Transverse colon (tissue), 4 donors: ENCODE measurements around the gene RAB3IL1. TPM values are rescaled to one million over a fixed set of nuclear protein-coding genes. Genes with fewer than 3 reads are reported as not detected.
A peak's percentile ranks its signal among the peaks of the same experiment; 100 is the strongest.

Experiments
- DNase-seq: peaks from one replicate; pipeline ENCODE4 v3.0.0-alpha.2; 2019
- H3K27ac ChIP-seq, 4 donors: fragments of 200-600 bp; sonication (generic); 2 replicates each; pipeline ENCODE4 v1.5.1; 2016 to 2018; ENCODE audit warnings: inconsistent platforms in 4 of 4
- H3K27me3 ChIP-seq: fragments of 200-600 bp; sonication (generic); 2 replicates; pipeline ENCODE4 v1.5.1; 2017; ENCODE audit warnings: inconsistent platforms
- H3K36me3 ChIP-seq, 4 donors: fragments of 200-600 bp; sonication (generic); 2 replicates each; pipeline ENCODE4 v1.5.1; 2017 to 2019; ENCODE audit warnings: inconsistent platforms in 4 of 4
- H3K4me1 ChIP-seq, 4 donors: fragments of 200-600 bp; sonication (generic); 2 replicates each; pipeline ENCODE4 v1.5.1; 2017 to 2020; ENCODE audit warnings: inconsistent platforms in 4 of 4
- H3K4me3 ChIP-seq, 4 donors: fragments of 200-600 bp; sonication (generic); 1 replicate in 1 of 4; 2 replicates in 3 of 4; pipeline versions ENCODE4 v1.5.1 to v1.6.1; 2017 to 2019; ENCODE audit warnings: inconsistent platforms in 4 of 4
- H3K9me3 ChIP-seq, 2 donors: fragments of 200-600 bp; sonication (generic); 2 replicates each; pipeline ENCODE4 v1.5.1; 2017 to 2019; ENCODE audit warnings: inconsistent platforms in 2 of 2
- CTCF ChIP-seq, 5 experiments: fragments of 200-600 bp in 3 of 5; fragments of 450-650 bp in 2 of 5; sonication (generic) in 3 of 5; IDR thresholded peaks; 1 replicate in 2 of 5; 2 replicates in 3 of 5; pipeline ENCODE4 v1.5.1; 2016 to 2017; ENCODE audit warnings: antibody characterized with exemption in 5 of 5, inconsistent platforms in 3 of 5, mild to moderate bottlenecking in 2 of 5, moderate library complexity in 1 of 5
- EP300 ChIP-seq: sonication (generic); formaldehyde crosslinking; IDR thresholded peaks from one replicate; pipeline ENCODE4 v1.6.1; 2017; ENCODE audit warnings: antibody characterized with exemption, low read depth
- POLR2A ChIP-seq: fragments of 450-650 bp; IDR thresholded peaks from one replicate; pipeline ENCODE4 v1.6.1; 2016; ENCODE audit warnings: antibody characterized with exemption, mild to moderate bottlenecking, moderate library complexity
- POLR2AphosphoS5 ChIP-seq, 3 donors: sonication (generic); formaldehyde crosslinking; IDR thresholded peaks; one replicate each; pipeline ENCODE4 v1.6.1; 2016; ENCODE audit warnings: antibody characterized with exemption in 3 of 3
- WGBS, 2 donors: methylation state at CpG; one replicate each; pipeline ENCODE4 v1.1.5; 2018; ENCODE audit warnings: low coverage in 1 of 2; 5-methylcytosine and 5-hydroxymethylcytosine counted together
- in situ Hi-C, 4 donors: fragments of 200-750 bp; cut with MboI; loops; one replicate each; pipeline versions ENCODE4 v1.15.0 to v1.15.1; 2017; ENCODE audit warnings: low sequenced_read_pairs in 3 of 4, low pct_ligation_motif_present in 1 of 4, low pct_unique_long_range_greater_than_20kb in 1 of 4
- intact Hi-C: fragments of 100-400 bp; cut with DNase I; formaldehyde crosslinking; loops from one replicate; pipeline ENCODE4 v1.15.1; 2023; ENCODE audit warnings: low total_unique reads
- total RNA-seq, 4 donors: library from RNA; depleted of rRNA; stranded (reverse); fragments of >200 nt; gene quantifications; one replicate each; pipeline ENCODE4 v1.1.0, GENCODE V29; 2016

Gene RAB3IL1
- total RNA-seq, 4 donors from 2014 or later: 1.2 to 7.6 (median 5.9) TPM

DNA sequence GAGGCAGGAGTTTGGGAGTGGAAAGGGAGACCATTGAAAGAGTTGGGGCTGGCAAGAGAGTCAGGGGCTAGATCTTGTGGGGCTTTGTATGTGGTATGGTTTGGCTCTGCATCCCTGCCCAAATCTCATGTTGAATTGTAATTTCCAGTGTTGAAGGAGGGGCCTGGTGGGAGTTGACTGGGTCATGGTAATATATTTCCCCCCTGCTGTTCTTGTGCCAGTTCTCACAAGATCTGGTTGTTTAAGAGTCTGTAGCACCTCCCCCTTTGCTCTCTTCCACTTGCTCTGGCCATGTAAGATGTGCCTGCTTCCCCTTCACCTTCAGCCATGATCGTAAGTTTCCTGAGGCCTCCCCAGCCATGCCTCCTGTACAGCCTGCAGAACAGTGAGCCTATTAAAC lies 10.1 kb upstream of the RAB3IL1 start:
- Histone ChIP-seq H3K4me1 (peaks cover 0 to 15% (median 2%) of the 10 kb centered on the region in 4 donors), H3K4me3 (no peak overlapping the region), H3K27ac (no peak overlapping the region), H3K27me3 (no peaks in the 10 kb centered on the region), H3K9me3 (no peaks in the 10 kb centered on the region), H3K36me3 (no peaks in the 10 kb centered on the region)
- intact Hi-C loops (no loop called here), in situ Hi-C loops (no loop called here)
- no peak for DNase-seq
- WGBS, 2 donors: 100% methylated on average over 1 of the region's 1 CpG
- TF ChIP-seq CTCF (IDR thresholded peaks at IDR 0.05) (no peak), POLR2A (no peak), EP300 (no peak), POLR2AphosphoS5 (IDR thresholded peaks at IDR 0.05) (no peak)

DNA sequence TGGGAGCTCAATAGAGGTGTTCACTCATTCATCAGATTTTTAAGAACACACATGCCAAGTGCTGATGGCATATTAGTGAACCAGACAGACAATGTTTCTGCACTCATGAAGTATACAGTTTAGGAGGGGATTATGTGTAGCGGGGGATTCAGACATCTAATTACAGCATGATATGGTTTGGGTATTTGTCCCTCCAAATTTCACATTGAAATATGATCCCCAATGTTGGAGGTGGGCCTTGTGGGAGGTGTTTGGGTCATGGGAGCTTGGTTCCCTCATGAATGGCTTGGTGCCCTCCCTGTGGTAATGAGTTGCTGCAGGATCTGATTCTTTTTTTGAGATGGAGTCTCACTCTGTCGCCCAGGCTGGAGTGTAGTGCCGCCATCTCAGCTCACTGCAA lies 8.9 kb upstream of the RAB3IL1 start:
- DNase-seq: no peak
- no peaks in the 10 kb centered on the region for H3K9me3 ChIP-seq
- TF ChIP-seq EP300 (no peak), POLR2AphosphoS5 (IDR thresholded peaks at IDR 0.05) (no peak), POLR2A (no peak), CTCF (IDR thresholded peaks at IDR 0.05) (no peak)
- no peak overlapping the region for H3K4me3 ChIP-seq
- H3K36me3 ChIP-seq: no peaks in the 10 kb centered on the region
- H3K4me1 ChIP-seq: peaks cover 0 to 16% (median 2%) of the 10 kb centered on the region in 4 donors
- intact Hi-C loops: no loop called here
- H3K27ac ChIP-seq: no peak overlapping the region
- in situ Hi-C loops: no loop called here
- H3K27me3 ChIP-seq: peaks cover 6% of the 10 kb centered on the region
- 95 to 100% methylated on average over 1 to 3 of the region's 3 CpGs for WGBS, 2 donors

GRCh38 chr11:61925736-61926135 lies 8.4 kb upstream of the RAB3IL1 start:
- Histone ChIP-seq H3K4me1 (peaks cover 0 to 16% (median 2%) of the 10 kb centered on the region in 4 donors), H3K36me3 (no peaks in the 10 kb centered on the region), H3K27ac (no peak overlapping the region), H3K27me3 (peaks cover 11% of the 10 kb centered on the region), H3K4me3 (no peak overlapping the region), H3K9me3 (no peaks in the 10 kb centered on the region)
- WGBS, 2 donors: 85% methylated on average over 2 of the region's 2 CpGs
- in situ Hi-C loops (no loop called here), intact Hi-C loops (no loop called here)
- no peak for DNase-seq
- TF ChIP-seq POLR2AphosphoS5 (IDR thresholded peaks at IDR 0.05): no peak
- TF ChIP-seq POLR2A: no peak
- TF ChIP-seq CTCF (IDR thresholded peaks at IDR 0.05): no peak
- TF ChIP-seq EP300: no peak

DNA sequence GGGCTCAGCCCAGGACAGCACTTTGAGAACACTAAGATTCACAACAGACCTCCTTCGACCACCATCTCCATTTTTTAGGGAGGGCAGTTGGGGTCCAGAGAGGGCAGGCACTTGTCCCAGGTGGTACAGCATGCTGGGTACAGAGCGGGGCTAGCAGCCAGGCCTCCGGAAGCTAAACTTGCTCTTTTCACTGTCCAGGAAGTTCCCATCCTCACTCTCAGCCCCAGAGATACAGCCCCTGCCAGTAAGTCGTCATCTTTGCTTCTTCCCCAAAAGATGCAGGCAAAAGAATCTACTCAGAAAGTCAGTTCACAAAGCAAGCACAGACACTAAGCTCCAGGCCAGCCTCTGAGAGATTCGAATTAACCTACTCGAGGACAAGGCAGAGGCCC lies 6.7 kb upstream of the RAB3IL1 start:
- H3K36me3 ChIP-seq: no peaks in the 10 kb centered on the region
- no peak overlapping the region for H3K4me3 ChIP-seq
- peaks cover 0 to 19% (median 2%) of the 10 kb centered on the region in 4 donors for H3K4me1 ChIP-seq
- no peak for DNase-seq
- no peak for TF ChIP-seq CTCF (IDR thresholded peaks at IDR 0.05)
- TF ChIP-seq EP300: no peak
- no peak for TF ChIP-seq POLR2A
- no peak for TF ChIP-seq POLR2AphosphoS5 (IDR thresholded peaks at IDR 0.05)
- WGBS, 2 donors: 61% methylated on average over 6 of the region's 6 CpGs; no CpG with 5 or more reads in 1 of the 2 donors
- in situ Hi-C loops: no loop called here
- peaks cover 28% of the 10 kb centered on the region for H3K27me3 ChIP-seq
- H3K27ac ChIP-seq: peak overlapping the region; percentile 64 to 82 (median 76)
- no peaks in the 10 kb centered on the region for H3K9me3 ChIP-seq
- intact Hi-C loops: no loop called here
